Putamen (tissue), 1 donor: ENCODE results near the gene KLHL29.

Experiments used
- DNase-seq: peaks from one replicate; pipeline ENCODE4 v3.0.0-alpha.2; 2016; ENCODE audit warnings: low spot score

Gene KLHL29

GRCh38 chr2:23493846-23494245, 108.9 kb downstream of the KLHL29 start:
- no peak for DNase-seq

- DNase-seq = no peak
Observed at GRCh38 chr2:23494286-23494685, 109.3 kb downstream of the KLHL29 start.

- DNase-seq = no peak
Observed at GRCh38 chr2:23495661-23496114, 110.7 kb downstream of the KLHL29 start.

GRCh38 chr2:23496456-23496855, 111.5 kb downstream of the KLHL29 start:
- no peak for DNase-seq

GRCh38 chr2:23497063-23497462, 112.1 kb downstream of the KLHL29 start:
- no peak for DNase-seq

- DNase-seq = no peak
Observed at GRCh38 chr2:23497536-23497935, 112.6 kb downstream of the KLHL29 start.

GRCh38 chr2:23498943-23499342, 114.0 kb downstream of the KLHL29 start:
- no peak for DNase-seq

GRCh38 chr2:23499439-23499838, 114.5 kb downstream of the KLHL29 start:
- DNase-seq = no peak

- no peak for DNase-seq
Observed at GRCh38 chr2:23500836-23501235, 115.9 kb downstream of the KLHL29 start.

- DNase-seq = peak; percentile 73
Observed at GRCh38 chr2:23502096-23502495, 117.1 kb downstream of the KLHL29 start.

- no peak for DNase-seq
Observed at GRCh38 chr2:23503097-23503496, 118.1 kb downstream of the KLHL29 start.

- DNase-seq = no peak
Observed at GRCh38 chr2:23503682-23504081, 118.7 kb downstream of the KLHL29 start.

GRCh38 chr2:23504591-23504990, 119.6 kb downstream of the KLHL29 start:
- DNase-seq = no peak

- DNase-seq = no peak
Observed at GRCh38 chr2:23505218-23505983, 120.4 kb downstream of the KLHL29 start.

GRCh38 chr2:23505984-23506380, 121.0 kb downstream of the KLHL29 start:
- DNase-seq = no peak

- no peak for DNase-seq
Observed at GRCh38 chr2:23506531-23507266, 121.7 kb downstream of the KLHL29 start.

GRCh38 chr2:23507267-23508065, 122.5 kb downstream of the KLHL29 start:
- DNase-seq = no peak

- DNase-seq = no peak
Observed at GRCh38 chr2:23508066-23508390, 123.0 kb downstream of the KLHL29 start.

- no peak for DNase-seq
Observed at GRCh38 chr2:23509103-23509502, 124.1 kb downstream of the KLHL29 start.

GRCh38 chr2:23509596-23510292, 124.8 kb downstream of the KLHL29 start:
- DNase-seq = no peak

- no peak for DNase-seq
Observed at GRCh38 chr2:23510471-23510870, 125.5 kb downstream of the KLHL29 start.

- no peak for DNase-seq
Observed at GRCh38 chr2:23512778-23513177, 127.8 kb downstream of the KLHL29 start.
